H1 (cell line): ENCODE measurements around the gene DIAPH2. TPM values are rescaled to one million over a fixed set of nuclear protein-coding genes. Genes with fewer than 3 reads are reported as not detected.

Source experiments
- SIN3A ChIP-seq, 2 experiments: IDR thresholded peaks in 1 of 2; conservative IDR thresholded peaks in 1 of 2; 2 replicates each; pipeline ENCODE4 v1.6.1; 2011 to 2012; ENCODE audit warnings: low read length in 2 of 2, improper control_type of control experiment in 1 of 2, low read depth in 1 of 2, mild to moderate bottlenecking in 1 of 2
- TEAD4 ChIP-seq: IDR thresholded peaks from 2 replicates; pipeline ENCODE4 v1.6.1; 2012; ENCODE audit warnings: low read depth, low read length, inconsistent platforms, mixed read lengths
- polyA plus RNA-seq, 7 experiments: library from polyadenylated mRNA; depleted of rRNA in 3 of 7; stranded (reverse) in 5 of 7; unstranded in 2 of 7; fragments of >200 nt in 5 of 7; fragments of 200-250 nt in 2 of 7; gene quantifications; 1 replicate in 5 of 7; 2 replicates in 1 of 7; 4 replicates in 1 of 7; pipeline versions ENCODE4 v1.2.1 to v1.2.3, GENCODE V29; 2011 to 2013; ENCODE audit warnings: missing spikeins in 2 of 7, mixed read lengths in 2 of 7
- total RNA-seq: library from RNA; stranded (reverse); fragmentation: NEBNext Ultra II Directional; extraction: Animal tissue kit (Norgen Biotek cat#: 25700); gene quantifications from 2 replicates; pipeline ENCODE4 v1.2.1, GENCODE V29; 2021

DIAPH2 gene
- total and polyA plus RNA-seq, 2 of the 8 experiments (the other 6 are each of a cell fraction or from before 2014, with no cell fraction given) = 4.4 to 24.3 TPM

GRCh38 chrX:96979766-96980165 is 295.1 kb downstream of the DIAPH2 start (continued):
- TF ChIP-seq SIN3A (conservative IDR thresholded peaks at IDR 0.05 in 1 of 2, IDR thresholded peaks at IDR 0.05 in 1 of 2; ENCODE audit: low read depth in 1 of 2, low read length in 2 of 2) (no peak), TEAD4 (no peak)
